DMS53 (cell line): ENCODE measurements around the gene ABRACL.
A peak's percentile ranks its signal among the peaks of the same experiment; 100 is the strongest.

Source experiments
- DNase-seq: peaks from one replicate; lab custom pipeline; 2025; lab: John Stamatoyannopoulos, UW

The ABRACL gene

GRCh38 chr6:139054001-139054400 is 25.5 kb downstream of the ABRACL start:
- DNase-seq = no peak

GRCh38 chr6:139055709-139056108 is 27.2 kb downstream of the ABRACL start:
- DNase-seq = no peak

GRCh38 chr6:139058029-139058428 is 29.5 kb downstream of the ABRACL start:
- DNase-seq = no peak

GRCh38 chr6:139060332-139060731 is 31.8 kb downstream of the ABRACL start:
- no peak for DNase-seq

- no peak for DNase-seq
Observed at GRCh38 chr6:139062932-139063646, 34.5 kb downstream of the ABRACL start.

GRCh38 chr6:139064981-139065665 is 36.6 kb downstream of the ABRACL start:
- no peak for DNase-seq

- DNase-seq = no peak
Observed at GRCh38 chr6:139066080-139066479, 37.5 kb downstream of the ABRACL start.

- no peak for DNase-seq
Observed at GRCh38 chr6:139068846-139069245, 40.3 kb downstream of the ABRACL start.

GRCh38 chr6:139073118-139073517 is 44.6 kb downstream of the ABRACL start:
- no peak for DNase-seq

- no peak for DNase-seq
Observed at GRCh38 chr6:139079018-139079417, 50.5 kb downstream of the ABRACL start.

GRCh38 chr6:139080255-139080920 is 51.8 kb downstream of the ABRACL start:
- peak; percentile 4 for DNase-seq

GRCh38 chr6:139081471-139081870 is 52.9 kb downstream of the ABRACL start:
- no peak for DNase-seq

GRCh38 chr6:139082370-139082769 is 53.8 kb downstream of the ABRACL start:
- no peak for DNase-seq

- DNase-seq = no peak
Observed at GRCh38 chr6:139091826-139092225, 63.3 kb downstream of the ABRACL start.
